ENCODE measurements around the gene DEAF1. TPM values are rescaled to one million over a fixed set of nuclear protein-coding genes. Genes with fewer than 3 reads are reported as not detected.

DEAF1 gene
- total and polyA plus RNA-seq, 10 of the 15 experiments (the other 5 are each of a cell fraction or from before 2014, with no cell fraction given) = 0.68 to 51.3 (median 25.9) TPM

DNA sequence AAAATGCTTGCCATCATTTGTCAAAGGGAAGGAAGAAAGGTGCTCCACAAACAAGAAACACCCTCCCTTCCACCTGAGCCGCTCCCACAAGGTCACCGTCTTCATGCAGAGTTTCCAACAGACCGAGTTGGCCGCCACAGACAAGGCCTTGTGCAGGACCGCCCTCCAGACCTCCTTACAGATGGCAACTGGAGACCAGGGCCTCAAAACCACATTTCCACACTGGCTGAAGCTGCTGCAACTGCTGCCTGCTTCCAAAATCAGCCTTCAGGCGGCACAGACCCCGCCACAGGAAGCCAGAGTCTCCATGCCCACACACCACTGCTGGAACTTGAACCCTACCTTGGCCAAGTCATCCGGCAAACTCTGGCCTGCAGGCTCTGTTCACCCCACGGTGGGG, 6.3 kb downstream of the DEAF1 start (continued):
- TF ChIP-seq SREBF2 (IDR thresholded peaks at IDR 0.05; ENCODE audit: low read length) = no peak
- TF ChIP-seq SUPT20H (IDR thresholded peaks at IDR 0.05; ENCODE audit: borderline replicate concordance, control insufficient read depth, low read depth, low read length) = no peak
- TF ChIP-seq KAT2A (conservative IDR thresholded peaks at IDR 0.05; ENCODE audit: control insufficient read depth, low read depth, low read length) = no peak
- no peak for TF ChIP-seq ZNF217 (IDR thresholded peaks at IDR 0.05)
- no peak for TF ChIP-seq ESRRA (IDR thresholded peaks at IDR 0.05; ENCODE audit: low read length)
- TF ChIP-seq, protein P1, sequence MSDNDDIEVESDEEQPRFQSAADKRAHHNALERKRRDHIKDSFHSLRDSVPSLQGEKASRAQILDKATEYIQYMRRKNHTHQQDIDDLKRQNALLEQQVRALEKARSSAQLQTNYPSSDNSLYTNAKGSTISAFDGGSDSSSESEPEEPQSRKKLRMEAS (IDR thresholded peaks at IDR 0.05; ENCODE audit: low read depth, low read length) = no peak
- TF ChIP-seq ZBTB40 (IDR thresholded peaks at IDR 0.05; ENCODE audit: borderline replicate concordance) = no peak

DNA sequence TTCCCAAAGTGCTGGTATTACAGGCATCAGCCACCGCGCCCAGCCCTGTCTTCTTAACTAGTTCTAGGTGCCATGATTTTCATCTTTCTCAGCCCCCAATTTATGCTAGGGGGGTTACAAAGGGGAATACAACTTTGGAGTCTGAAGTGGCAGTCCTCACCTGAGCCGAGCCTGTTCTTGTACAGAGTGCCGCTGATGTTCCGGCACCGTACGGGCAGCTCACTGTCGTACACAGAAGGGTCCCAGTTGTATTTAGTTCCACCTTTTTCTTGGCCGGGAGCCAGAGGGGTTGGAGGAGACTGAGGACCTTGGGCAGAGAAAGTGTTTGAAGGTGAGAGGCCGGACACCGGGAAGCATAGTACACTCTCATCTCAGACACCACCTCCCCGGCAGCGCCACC, 7.3 kb downstream of the DEAF1 start:
- ChIA-PET SMC1A (ENCODE audit: uncharacterized antibody, unreplicated experiment) (no interaction called here), CTCF (no interaction called here), RAD21 (ENCODE audit: unreplicated experiment) (no interaction called here), POLR2A (interaction anchor here (1.1 kb wide), 1 partner anchor 103 kb away, joined by 3 read pairs; no protein-coding TSS in a partner anchor)
- Histone ChIP-seq H2AFZ (ENCODE audit: control insufficient read depth, low read depth, low read length) (no peak overlapping the region), H3K9ac (ENCODE audit: control insufficient read depth, insufficient read depth, low read length) (no peak overlapping the region), H3K4me3 (no peak overlapping the region), H3K4me1 (ENCODE audit: control insufficient read depth, insufficient read depth, low read length) (peaks cover 7% of the 10 kb centered on the region; the same call in 1 of the 2 replicates), H3K9me3 (replicated peaks; ENCODE audit: control insufficient read depth, insufficient read depth, low read length) (no peaks in the 10 kb centered on the region), H3K27ac (ENCODE audit: control insufficient read depth, insufficient read depth) (no peak overlapping the region), H3K79me2 (ENCODE audit: control insufficient read depth, insufficient read depth, low read length) (peaks cover 9% of the 10 kb centered on the region), H4K20me1 (ENCODE audit: control insufficient read depth, insufficient read depth) (no peaks in the 10 kb centered on the region; the same call in 1 of the 2 replicates), H3K27me3 (replicated peaks in 1 of 2; ENCODE audit: control insufficient read depth in 2 of 2, insufficient read depth in 2 of 2, low read length in 1 of 2) (no peaks in the 10 kb centered on the region), H3K36me3 (ENCODE audit: control insufficient read depth in 2 of 2, insufficient read depth in 2 of 2, low read length in 1 of 2) (peaks cover 17 to 21% of the 10 kb centered on the region in 2 experiments; a peak in 3 of 4 replicates), H3K4me2 (ENCODE audit: control insufficient read depth, insufficient read depth) (no peak overlapping the region)
- in situ Hi-C loops (cut with MboI) (no loop called here), intact Hi-C loops (cut with micrococcal nuclease; ENCODE audit: unreplicated experiment) (no loop called here)
- WGBS (ENCODE audit: insufficient coverage, insufficient replicate concordance, low lambda C conversion rate, missing lambda C conversion rate) = 96% methylated on average over 13 of the region's 13 CpGs
- DNase-seq (ENCODE audit: low read depth, low spot score) = no peak
- ATAC-seq = no peak
- FAIRE-seq = no peak
- no TSS peak for BruUV-seq (replicated peaks)
- no peak for TF ChIP-seq YBX1 (IDR thresholded peaks at IDR 0.05)
- TF ChIP-seq, protein P2, sequence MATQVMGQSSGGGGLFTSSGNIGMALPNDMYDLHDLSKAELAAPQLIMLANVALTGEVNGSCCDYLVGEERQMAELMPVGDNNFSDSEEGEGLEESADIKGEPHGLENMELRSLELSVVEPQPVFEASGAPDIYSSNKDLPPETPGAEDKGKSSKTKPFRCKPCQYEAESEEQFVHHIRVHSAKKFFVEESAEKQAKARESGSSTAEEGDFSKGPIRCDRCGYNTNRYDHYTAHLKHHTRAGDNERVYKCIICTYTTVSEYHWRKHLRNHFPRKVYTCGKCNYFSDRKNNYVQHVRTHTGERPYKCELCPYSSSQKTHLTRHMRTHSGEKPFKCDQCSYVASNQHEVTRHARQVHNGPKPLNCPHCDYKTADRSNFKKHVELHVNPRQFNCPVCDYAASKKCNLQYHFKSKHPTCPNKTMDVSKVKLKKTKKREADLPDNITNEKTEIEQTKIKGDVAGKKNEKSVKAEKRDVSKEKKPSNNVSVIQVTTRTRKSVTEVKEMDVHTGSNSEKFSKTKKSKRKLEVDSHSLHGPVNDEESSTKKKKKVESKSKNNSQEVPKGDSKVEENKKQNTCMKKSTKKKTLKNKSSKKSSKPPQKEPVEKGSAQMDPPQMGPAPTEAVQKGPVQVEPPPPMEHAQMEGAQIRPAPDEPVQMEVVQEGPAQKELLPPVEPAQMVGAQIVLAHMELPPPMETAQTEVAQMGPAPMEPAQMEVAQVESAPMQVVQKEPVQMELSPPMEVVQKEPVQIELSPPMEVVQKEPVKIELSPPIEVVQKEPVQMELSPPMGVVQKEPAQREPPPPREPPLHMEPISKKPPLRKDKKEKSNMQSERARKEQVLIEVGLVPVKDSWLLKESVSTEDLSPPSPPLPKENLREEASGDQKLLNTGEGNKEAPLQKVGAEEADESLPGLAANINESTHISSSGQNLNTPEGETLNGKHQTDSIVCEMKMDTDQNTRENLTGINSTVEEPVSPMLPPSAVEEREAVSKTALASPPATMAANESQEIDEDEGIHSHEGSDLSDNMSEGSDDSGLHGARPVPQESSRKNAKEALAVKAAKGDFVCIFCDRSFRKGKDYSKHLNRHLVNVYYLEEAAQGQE (IDR thresholded peaks at IDR 0.05; ENCODE audit: low read depth, low read length) = no peak
- TF ChIP-seq STAT3 (IDR thresholded peaks at IDR 0.05; ENCODE audit: low read depth, low read length) = no peak
- TF ChIP-seq MTA3 (IDR thresholded peaks at IDR 0.05; ENCODE audit: borderline replicate concordance, low read length) = no peak
- no peak for TF ChIP-seq TCF3 (IDR thresholded peaks at IDR 0.05; ENCODE audit: borderline replicate concordance, insufficient read depth, low read depth, low read length)
- TF ChIP-seq RAD21 (IDR thresholded peaks at IDR 0.05; ENCODE audit: insufficient read depth, low read depth, low read length) = no peak
- TF ChIP-seq TCF7 (IDR thresholded peaks at IDR 0.05; ENCODE audit: borderline replicate concordance) = no peak
- no peak for TF ChIP-seq CBX5 (IDR thresholded peaks at IDR 0.05; ENCODE audit: low read depth)

Data from GM12878 (cell line).